Activated CD4-positive, alpha-beta T cell treated with anti-CD3 and anti-CD28 coated beads, Interleukin-2, amount 50 U/mL, for 4 hours (primary cell): ENCODE results near the gene C13orf46.

Experiments
- DNase-seq, 2 experiments: peaks; one replicate each; pipeline ENCODE4 v3.0.0-alpha.2; 2020

Gene C13orf46

DNA sequence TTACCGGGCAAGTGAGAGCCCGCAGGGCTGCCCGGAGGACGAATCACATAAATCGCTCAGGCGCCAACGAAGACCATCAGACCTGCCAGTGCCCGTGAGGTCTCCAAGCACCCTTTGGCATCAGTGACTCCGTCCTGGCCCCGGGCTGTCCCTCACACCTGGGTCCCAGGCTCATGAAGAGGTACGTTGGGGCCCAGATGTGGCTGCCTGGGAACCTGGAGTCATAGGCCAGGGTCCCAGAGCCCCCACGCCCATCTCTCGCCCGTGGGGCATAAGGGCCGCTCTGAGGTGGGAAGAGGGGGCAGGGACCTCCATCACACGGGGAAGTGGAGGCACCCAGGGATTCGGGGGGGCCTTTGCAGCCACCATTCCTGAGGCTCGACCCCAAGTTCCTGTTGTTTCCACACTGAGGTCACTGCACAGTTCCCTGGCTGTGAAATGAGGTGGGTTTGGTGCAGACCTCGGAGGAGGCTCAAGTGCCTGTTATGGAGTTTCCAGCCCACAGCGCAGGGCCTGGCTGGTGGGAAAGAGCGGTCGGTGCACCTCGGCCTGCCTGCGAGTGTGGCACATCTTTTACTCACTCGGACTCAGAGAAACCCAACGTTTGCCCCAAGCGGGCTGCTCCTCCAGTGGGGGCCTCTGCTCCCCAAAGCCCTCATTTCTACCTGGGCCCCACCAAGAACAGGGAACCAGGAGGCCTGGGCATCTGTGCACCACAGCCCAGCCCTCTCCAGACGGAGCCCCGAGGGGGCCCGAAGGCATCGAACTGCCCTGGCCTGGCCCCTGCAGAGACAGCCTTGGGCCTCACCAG lies 35.9 kb upstream of the C13orf46 start:
- no peak for DNase-seq

DNA sequence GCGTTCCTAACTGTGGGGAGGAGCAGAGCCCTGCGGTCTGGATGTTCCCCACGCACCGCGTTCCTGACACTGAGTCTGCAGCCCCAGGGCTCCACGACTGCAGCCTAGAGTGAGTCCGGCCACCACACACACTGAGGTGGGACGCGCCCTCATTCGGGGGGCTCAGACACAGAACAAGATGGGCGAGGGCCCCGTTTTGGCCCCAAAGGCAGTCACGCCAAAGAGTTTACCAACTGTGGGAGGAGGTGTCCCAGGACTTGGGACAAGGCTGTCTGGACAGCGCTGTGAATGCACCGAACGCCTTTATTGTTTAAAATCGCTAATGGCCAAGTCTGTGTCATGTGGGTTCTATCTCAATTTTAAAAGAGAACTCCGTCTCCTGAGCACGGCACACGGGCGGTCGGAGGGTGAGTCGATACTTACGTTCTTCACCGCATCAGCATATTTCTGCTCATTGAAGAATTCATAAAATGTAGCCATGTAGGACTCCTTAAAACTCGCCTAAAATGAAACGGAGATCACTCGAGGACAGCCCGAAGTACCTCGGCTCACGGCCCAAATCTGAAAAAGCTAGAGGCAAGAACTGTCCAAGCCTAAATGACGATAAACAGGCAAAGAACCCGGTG lies 35.2 kb upstream of the C13orf46 start:
- no peak for DNase-seq

GRCh38 chr13:114007566-114007965 lies 33.7 kb upstream of the C13orf46 start:
- DNase-seq: no peak

DNA sequence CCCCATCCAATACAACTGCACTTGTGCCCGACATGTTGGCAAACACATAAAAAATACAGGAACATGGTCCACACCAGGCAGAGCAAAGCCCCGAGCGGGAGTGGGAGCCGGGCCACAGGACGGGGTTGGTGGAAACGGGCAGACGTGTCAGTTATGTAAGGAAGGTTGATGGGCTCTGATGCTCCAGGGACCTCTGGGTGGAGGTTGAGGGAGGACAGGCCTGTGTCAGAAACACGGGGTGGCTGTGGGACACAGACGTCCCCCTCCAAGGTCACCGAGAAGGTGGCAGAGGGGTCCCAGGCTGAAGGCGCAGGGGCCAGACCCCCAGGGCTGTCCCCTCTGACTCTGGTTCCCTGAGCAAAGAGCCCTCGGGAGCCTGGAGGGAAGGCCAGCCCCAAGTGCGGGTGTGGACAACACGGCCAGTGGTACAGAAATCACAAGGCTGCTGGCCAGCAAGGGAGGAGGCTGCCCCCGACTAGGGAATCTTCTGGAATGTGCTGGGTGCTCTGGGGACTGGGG lies 31.4 kb upstream of the C13orf46 start:
- no peak for DNase-seq

DNA sequence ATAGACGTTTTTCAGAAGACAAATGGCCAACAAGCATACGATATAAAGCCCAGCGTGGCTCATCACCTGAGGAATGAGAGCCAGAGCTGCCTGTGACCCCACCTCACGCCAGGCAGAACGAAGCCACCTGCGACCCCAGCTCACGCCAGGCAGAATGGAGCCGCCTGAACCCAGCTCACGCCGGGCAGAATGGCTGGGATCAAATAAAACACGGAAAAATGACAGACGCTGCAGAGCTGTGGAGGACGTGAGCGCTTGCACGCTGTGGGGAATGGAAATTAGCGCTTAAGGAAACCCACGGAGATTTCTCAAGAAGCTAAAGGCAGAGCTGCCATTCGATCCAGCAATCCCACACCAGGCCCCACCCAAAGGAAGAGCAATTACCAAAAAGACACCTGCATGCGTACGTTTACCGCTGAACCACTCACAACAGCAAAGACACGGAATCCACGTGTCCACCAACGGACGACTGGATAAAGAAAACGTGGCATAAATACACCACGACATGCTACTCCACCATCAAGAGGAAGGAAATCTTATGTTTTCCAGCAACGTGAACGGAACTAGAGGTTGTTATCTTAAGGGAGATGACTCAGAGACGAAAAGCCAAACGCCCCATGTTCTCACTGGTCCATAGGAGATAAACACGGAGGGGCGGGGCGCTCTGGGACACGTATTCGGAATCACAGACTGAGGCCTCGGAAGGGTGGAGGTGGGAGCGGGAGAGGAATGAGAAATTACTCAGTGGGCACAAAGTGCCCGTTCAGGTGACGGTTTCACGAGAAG lies 30.7 kb upstream of the C13orf46 start:
- no peak for DNase-seq

- no peak for DNase-seq
These were observed 29.0 kb upstream of the C13orf46 start for GRCh38 chr13:114002771-114003321.

- DNase-seq: no peak
These were observed 28.2 kb upstream of the C13orf46 start for GRCh38 chr13:114002009-114002544.

- no peak for DNase-seq
These were observed 27.6 kb upstream of the C13orf46 start for GRCh38 chr13:114001331-114002008.

- no peak for DNase-seq
These were observed 26.5 kb upstream of the C13orf46 start for GRCh38 chr13:114000151-114001040.

- no peak for DNase-seq
These were observed 25.7 kb upstream of the C13orf46 start for GRCh38 chr13:113999618-113999910.

DNA sequence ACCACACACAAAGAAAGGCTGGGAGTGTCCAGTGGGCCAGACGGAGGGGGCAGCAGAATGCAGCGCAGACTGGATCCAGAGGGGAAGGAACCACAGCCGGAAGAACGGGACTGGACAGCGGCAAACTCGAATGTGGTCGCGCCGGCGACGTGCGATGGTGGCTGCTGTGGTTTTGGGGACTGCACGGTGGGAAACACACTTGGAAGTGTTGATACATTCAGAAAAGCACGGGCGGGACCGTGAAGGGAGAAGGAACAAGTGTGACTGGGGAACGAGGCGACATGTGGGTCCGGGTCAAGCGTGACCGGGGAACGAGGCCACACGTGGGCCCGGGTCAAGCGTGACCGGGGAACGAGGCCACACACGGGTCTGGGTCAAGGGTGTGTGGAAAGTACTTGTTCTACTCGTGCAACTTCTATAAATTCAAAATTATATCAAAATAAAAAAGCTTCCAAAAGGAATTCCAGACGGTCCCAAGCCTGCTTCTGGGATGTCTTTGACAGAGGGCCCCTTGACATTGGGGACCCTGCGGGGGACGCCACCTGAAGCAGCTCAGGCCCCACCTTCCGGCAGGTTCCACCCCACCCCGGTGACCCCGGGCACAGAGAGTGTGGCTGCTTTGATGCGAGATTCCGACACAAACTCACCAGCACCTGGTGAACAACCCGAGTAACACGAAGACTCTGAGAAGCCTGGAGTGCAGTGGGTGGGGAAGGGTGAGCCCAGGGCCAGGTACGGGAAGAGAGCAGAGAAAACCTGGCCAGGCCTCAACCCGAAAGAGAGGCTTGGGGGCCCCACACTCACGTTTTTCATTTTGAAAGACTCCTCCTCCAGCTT lies 25.1 kb upstream of the C13orf46 start:
- no peak for DNase-seq

- no peak for DNase-seq
These were observed 24.2 kb upstream of the C13orf46 start for GRCh38 chr13:113997845-113998751.

- DNase-seq: no peak
These were observed 23.3 kb upstream of the C13orf46 start for GRCh38 chr13:113996912-113997745.

GRCh38 chr13:113996081-113996911 lies 22.4 kb upstream of the C13orf46 start:
- DNase-seq: no peak

DNA sequence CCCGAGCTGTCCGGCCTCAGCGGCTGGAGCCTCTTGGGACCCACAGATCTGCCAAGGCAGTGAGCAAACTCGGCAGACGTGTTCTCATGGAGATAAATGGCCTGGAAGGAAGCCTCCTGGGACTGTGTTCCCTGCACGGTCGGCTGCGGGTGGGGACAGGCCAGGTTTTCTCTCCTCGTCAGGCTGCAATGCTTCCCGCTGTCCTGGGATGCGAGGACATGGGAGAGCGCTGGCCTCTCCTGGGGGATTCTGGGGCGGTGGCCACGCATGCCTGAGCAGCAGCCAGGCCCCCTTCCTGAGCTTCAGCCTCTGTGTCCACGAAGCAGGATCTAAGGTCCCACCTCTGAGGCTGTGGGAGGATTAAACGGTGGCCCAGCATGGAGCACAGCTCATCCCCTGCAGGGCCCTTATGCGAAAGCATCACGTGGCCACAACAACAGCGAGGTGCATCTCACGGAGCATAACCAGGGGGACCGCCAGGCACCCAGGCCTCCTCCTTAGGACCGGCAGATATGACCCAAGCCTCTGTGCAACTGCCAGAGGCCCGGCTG lies 21.2 kb upstream of the C13orf46 start:
- no peak for DNase-seq

DNA sequence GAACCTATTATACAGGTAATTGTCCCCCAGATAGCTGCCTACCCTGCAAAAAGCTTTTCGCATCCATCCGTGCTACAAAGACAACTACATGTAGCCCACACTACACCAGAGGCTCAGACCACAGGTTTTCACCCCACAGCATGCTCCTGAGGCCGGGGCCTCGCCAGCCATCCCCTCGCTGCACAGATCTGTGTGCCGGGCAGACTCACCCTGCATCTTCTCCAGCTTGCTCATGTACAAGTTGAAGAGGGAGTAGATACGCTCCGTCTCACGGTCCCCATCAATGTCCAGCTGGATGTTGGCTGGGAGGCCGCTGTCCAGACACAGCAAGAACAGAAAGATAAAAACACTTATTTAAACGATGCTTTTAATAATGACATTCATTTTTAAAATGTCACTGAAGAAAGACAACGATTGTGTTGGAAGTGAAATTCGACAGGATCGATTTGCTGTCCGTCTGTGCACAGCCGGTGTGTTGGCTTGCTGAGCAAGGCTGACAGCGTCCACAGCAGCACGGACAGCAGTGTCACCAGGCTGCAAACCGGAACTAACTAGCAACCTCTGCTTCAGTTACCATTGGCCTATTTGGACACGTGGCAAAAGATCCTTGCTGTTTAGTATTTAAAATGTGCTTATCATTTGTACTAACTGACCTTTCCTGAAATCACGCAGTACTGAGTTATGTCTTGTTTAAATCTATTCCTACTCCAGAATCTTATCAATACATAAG lies 18.6 kb upstream of the C13orf46 start:
- DNase-seq: no peak
